Vagina (tissue), 2 donors: ENCODE data around the gene RYR2.

Experiments
- CTCF ChIP-seq, 3 experiments: fragments of 450-650 bp in 2 of 3; fragments of 200-600 bp in 1 of 3; sonication (generic) in 1 of 3; IDR thresholded peaks; one replicate each; pipeline ENCODE4 v1.5.1; 2017 to 2019; ENCODE audit warnings: antibody characterized with exemption in 3 of 3, mild to moderate bottlenecking in 2 of 3, moderate library complexity in 2 of 3
- POLR2A ChIP-seq, 2 donors: fragments of 450-650 bp; IDR thresholded peaks; one replicate each; pipeline ENCODE4 v1.6.1; 2017; ENCODE audit warnings: antibody characterized with exemption in 2 of 2, mild to moderate bottlenecking in 2 of 2, moderate library complexity in 2 of 2
- POLR2AphosphoS5 ChIP-seq, 2 donors: sonication (generic); formaldehyde crosslinking; IDR thresholded peaks; one replicate each; pipeline ENCODE4 v1.9.0; 2017; ENCODE audit warnings: antibody characterized with exemption in 2 of 2, mild to moderate bottlenecking in 2 of 2, low read depth in 1 of 2; ENCODE audit not compliant: insufficient read depth in 1 of 2

GRCh38 chr1:237732657-237733056, 690.7 kb downstream of the RYR2 start:
- TF ChIP-seq CTCF (IDR thresholded peaks at IDR 0.05) (no peak), POLR2A (IDR thresholded peaks at IDR 0.05) (no peak), POLR2AphosphoS5 (IDR thresholded peaks at IDR 0.05; ENCODE audit: insufficient read depth in 1 of 2, low read depth in 1 of 2) (no peak)
